HEK293 (cell line): ENCODE results near the gene TMEM167A.

Experiments used
- ZBTB1 ChIP-seq: fragments of 450-650 bp; formaldehyde crosslinking; IDR thresholded peaks from 2 replicates; pipeline ENCODE4 v1.5.1; 2016; ENCODE audit warnings: missing biosample characterization, missing genetic modification characterization
- ZNF10 ChIP-seq: fragments of 450-650 bp; formaldehyde crosslinking; IDR thresholded peaks from 2 replicates; pipeline ENCODE4 v1.5.1; 2017; ENCODE audit warnings: missing biosample characterization, missing genetic modification characterization
- ZNF174 ChIP-seq: fragments of 450-650 bp; formaldehyde crosslinking; IDR thresholded peaks from 2 replicates; pipeline ENCODE4 v1.5.0; 2017; ENCODE audit warnings: missing biosample characterization, mild to moderate bottlenecking, missing genetic modification characterization
- ZNF585B ChIP-seq: fragments of 450-650 bp; formaldehyde crosslinking; IDR thresholded peaks from 2 replicates; pipeline ENCODE4 v1.5.1; 2016; ENCODE audit warnings: missing biosample characterization, missing genetic modification characterization
- TF ChIP-seq, protein P1 (sequence below): fragments of 450-650 bp; formaldehyde crosslinking; IDR thresholded peaks from 2 replicates; pipeline ENCODE4 v1.5.1; 2016; ENCODE audit warnings: missing biosample characterization, missing genetic modification characterization
- TF ChIP-seq, protein P2 (sequence below): fragments of 450-650 bp; formaldehyde crosslinking; IDR thresholded peaks from 2 replicates; pipeline ENCODE4 v1.5.1; 2016; ENCODE audit warnings: missing biosample characterization, missing genetic modification characterization
- TF ChIP-seq, protein P3 (sequence below): fragments of 450-650 bp; formaldehyde crosslinking; IDR thresholded peaks from 2 replicates; pipeline ENCODE4 v1.5.1; 2016; ENCODE audit warnings: missing biosample characterization, missing genetic modification characterization
- TF ChIP-seq, protein P4 (sequence below): IDR thresholded peaks from 2 replicates; pipeline ENCODE4 v1.6.1; 2011; ENCODE audit warnings: mild to moderate bottlenecking, low read depth, low read length, borderline replicate concordance
- TF ChIP-seq, protein P5 (sequence below): fragments of 450-650 bp; formaldehyde crosslinking; IDR thresholded peaks from 2 replicates; pipeline ENCODE4 v1.5.1; 2016; ENCODE audit warnings: missing biosample characterization, missing genetic modification characterization

DNA sequence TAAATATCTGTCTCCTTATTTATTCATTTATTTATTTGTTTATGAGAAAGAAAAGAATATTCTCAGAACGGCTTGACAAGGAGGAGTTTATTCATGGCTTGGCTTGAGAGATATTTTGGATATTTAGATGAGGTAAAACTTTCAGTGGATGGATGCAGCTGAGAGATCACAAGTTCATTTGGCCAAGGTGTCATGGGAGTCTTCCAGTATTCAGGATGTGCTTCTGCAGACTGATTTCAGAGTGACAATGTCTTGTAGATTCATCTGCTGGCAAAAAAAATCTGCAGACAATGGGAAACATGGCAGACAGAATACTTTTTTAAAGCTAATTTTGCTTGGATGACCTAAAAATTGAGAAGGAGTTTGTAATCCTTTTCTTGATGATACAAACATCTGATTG lies 38.6 kb upstream of the TMEM167A start:
- TF ChIP-seq, protein P1, sequence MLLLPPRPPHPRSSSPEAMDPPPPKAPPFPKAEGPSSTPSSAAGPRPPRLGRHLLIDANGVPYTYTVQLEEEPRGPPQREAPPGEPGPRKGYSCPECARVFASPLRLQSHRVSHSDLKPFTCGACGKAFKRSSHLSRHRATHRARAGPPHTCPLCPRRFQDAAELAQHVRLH (tag by site-specific recombination): no peak
- TF ChIP-seq ZNF174: no peak
- TF ChIP-seq, protein P2, sequence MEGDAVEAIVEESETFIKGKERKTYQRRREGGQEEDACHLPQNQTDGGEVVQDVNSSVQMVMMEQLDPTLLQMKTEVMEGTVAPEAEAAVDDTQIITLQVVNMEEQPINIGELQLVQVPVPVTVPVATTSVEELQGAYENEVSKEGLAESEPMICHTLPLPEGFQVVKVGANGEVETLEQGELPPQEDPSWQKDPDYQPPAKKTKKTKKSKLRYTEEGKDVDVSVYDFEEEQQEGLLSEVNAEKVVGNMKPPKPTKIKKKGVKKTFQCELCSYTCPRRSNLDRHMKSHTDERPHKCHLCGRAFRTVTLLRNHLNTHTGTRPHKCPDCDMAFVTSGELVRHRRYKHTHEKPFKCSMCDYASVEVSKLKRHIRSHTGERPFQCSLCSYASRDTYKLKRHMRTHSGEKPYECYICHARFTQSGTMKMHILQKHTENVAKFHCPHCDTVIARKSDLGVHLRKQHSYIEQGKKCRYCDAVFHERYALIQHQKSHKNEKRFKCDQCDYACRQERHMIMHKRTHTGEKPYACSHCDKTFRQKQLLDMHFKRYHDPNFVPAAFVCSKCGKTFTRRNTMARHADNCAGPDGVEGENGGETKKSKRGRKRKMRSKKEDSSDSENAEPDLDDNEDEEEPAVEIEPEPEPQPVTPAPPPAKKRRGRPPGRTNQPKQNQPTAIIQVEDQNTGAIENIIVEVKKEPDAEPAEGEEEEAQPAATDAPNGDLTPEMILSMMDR (tag by site-specific recombination): no peak
- TF ChIP-seq, protein P3, sequence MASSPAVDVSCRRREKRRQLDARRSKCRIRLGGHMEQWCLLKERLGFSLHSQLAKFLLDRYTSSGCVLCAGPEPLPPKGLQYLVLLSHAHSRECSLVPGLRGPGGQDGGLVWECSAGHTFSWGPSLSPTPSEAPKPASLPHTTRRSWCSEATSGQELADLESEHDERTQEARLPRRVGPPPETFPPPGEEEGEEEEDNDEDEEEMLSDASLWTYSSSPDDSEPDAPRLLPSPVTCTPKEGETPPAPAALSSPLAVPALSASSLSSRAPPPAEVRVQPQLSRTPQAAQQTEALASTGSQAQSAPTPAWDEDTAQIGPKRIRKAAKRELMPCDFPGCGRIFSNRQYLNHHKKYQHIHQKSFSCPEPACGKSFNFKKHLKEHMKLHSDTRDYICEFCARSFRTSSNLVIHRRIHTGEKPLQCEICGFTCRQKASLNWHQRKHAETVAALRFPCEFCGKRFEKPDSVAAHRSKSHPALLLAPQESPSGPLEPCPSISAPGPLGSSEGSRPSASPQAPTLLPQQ: no peak
- no peak for TF ChIP-seq ZNF585B (tag by site-specific recombination)
- no peak for TF ChIP-seq ZBTB1 (tag by site-specific recombination)
- TF ChIP-seq, protein P4, sequence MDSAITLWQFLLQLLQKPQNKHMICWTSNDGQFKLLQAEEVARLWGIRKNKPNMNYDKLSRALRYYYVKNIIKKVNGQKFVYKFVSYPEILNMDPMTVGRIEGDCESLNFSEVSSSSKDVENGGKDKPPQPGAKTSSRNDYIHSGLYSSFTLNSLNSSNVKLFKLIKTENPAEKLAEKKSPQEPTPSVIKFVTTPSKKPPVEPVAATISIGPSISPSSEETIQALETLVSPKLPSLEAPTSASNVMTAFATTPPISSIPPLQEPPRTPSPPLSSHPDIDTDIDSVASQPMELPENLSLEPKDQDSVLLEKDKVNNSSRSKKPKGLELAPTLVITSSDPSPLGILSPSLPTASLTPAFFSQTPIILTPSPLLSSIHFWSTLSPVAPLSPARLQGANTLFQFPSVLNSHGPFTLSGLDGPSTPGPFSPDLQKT: no peak
- TF ChIP-seq, protein P5, sequence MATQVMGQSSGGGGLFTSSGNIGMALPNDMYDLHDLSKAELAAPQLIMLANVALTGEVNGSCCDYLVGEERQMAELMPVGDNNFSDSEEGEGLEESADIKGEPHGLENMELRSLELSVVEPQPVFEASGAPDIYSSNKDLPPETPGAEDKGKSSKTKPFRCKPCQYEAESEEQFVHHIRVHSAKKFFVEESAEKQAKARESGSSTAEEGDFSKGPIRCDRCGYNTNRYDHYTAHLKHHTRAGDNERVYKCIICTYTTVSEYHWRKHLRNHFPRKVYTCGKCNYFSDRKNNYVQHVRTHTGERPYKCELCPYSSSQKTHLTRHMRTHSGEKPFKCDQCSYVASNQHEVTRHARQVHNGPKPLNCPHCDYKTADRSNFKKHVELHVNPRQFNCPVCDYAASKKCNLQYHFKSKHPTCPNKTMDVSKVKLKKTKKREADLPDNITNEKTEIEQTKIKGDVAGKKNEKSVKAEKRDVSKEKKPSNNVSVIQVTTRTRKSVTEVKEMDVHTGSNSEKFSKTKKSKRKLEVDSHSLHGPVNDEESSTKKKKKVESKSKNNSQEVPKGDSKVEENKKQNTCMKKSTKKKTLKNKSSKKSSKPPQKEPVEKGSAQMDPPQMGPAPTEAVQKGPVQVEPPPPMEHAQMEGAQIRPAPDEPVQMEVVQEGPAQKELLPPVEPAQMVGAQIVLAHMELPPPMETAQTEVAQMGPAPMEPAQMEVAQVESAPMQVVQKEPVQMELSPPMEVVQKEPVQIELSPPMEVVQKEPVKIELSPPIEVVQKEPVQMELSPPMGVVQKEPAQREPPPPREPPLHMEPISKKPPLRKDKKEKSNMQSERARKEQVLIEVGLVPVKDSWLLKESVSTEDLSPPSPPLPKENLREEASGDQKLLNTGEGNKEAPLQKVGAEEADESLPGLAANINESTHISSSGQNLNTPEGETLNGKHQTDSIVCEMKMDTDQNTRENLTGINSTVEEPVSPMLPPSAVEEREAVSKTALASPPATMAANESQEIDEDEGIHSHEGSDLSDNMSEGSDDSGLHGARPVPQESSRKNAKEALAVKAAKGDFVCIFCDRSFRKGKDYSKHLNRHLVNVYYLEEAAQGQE: no peak
- TF ChIP-seq ZNF10: no peak
